Immature natural killer cell (primary cell): ENCODE results near the gene TECR. TPM values are rescaled to one million over a fixed set of nuclear protein-coding genes. Genes with fewer than 3 reads are reported as not detected.
A peak's percentile ranks its signal among the peaks of the same experiment; 100 is the strongest.
"Not testable (repeated sequence)": the region's sequence is repeated elsewhere in the genome, so short reads cannot be mapped to it uniquely, and the experiment has no call there.

Experiments used
- DNase-seq, 3 donors: peaks; one replicate each; pipeline ENCODE4 v3.0.0; 2022; ENCODE audit warnings: mixed read lengths in 1 of 3
- H3K27ac Mint-ChIP-seq, 6 donors: one replicate each; pipeline ENCODE4 v1.8.0; 2020; ENCODE audit warnings: mixed read lengths in 6 of 6, mild to moderate bottlenecking in 5 of 6, inconsistent platforms in 4 of 6, moderate library complexity in 3 of 6
- H3K27me3 Mint-ChIP-seq, 3 donors: one replicate each; pipeline ENCODE4 v1.8.0; 2020 to 2021; ENCODE audit warnings: low read depth in 3 of 3, mild to moderate bottlenecking in 3 of 3, mixed read lengths in 3 of 3, moderate library complexity in 3 of 3, inconsistent platforms in 1 of 3
- H3K36me3 Mint-ChIP-seq, 3 donors: one replicate each; pipeline ENCODE4 v1.8.0; 2020; ENCODE audit warnings: mixed read lengths in 3 of 3, inconsistent platforms in 2 of 3, mild to moderate bottlenecking in 2 of 3
- H3K4me1 Mint-ChIP-seq, 2 donors: one replicate each; pipeline ENCODE4 v1.8.0; 2020; ENCODE audit warnings: inconsistent platforms in 2 of 2, mild to moderate bottlenecking in 2 of 2, mixed read lengths in 2 of 2, moderate library complexity in 1 of 2
- H3K4me3 Mint-ChIP-seq, 5 donors: one replicate each; pipeline ENCODE4 v1.8.0; 2020; ENCODE audit warnings: mild to moderate bottlenecking in 5 of 5, mixed read lengths in 5 of 5, inconsistent platforms in 3 of 5, moderate library complexity in 3 of 5
- H3K9me3 Mint-ChIP-seq, 6 donors: one replicate each; pipeline ENCODE4 v1.8.0; 2020; ENCODE audit warnings: mild to moderate bottlenecking in 6 of 6, mixed read lengths in 6 of 6, inconsistent platforms in 4 of 6, moderate library complexity in 3 of 6
- polyA plus RNA-seq, 3 donors: library from polyadenylated mRNA; unstranded; fragments of 300-500 nt; fragmentation: Illumina TruSeq; gene quantifications; one replicate each; pipeline ENCODE4 v1.2.3, GENCODE V29; 2021

The TECR gene
- polyA plus RNA-seq, 3 donors from 2014 or later: 203 to 317 (median 289) TPM

DNA sequence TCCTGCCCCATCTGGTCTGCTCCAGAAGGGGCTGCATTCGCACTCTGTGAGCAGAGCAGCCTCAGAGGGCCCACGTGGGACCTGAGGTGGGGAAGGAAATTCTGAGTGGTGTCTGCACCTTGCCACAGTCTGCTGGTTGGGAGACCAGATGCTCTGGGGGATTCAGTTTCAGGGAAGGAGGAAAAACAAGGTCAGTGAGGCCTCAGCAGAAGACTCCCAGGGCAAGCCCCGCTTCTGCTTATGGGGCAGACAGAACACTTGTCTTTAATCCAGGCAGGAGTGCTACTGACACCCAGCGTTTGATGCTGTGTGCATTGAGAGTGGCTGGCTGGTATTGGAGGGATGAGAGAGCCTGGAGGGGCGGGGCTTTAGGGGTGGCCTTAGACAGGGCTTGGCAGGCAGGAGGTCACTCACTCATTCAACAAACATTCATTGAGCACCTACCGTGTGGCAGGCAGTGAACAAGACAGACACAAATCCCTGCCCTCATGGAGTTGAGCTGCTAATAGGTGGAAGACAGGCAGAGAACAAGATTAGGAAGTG is 48.6 kb downstream of the TECR start:
- H3K9me3 Mint-ChIP-seq: no peaks in the 10 kb centered on the region
- DNase-seq: no peak
- no peak overlapping the region for H3K27ac Mint-ChIP-seq
- peaks cover 5 to 7% of the 10 kb centered on the region in 2 donors for H3K4me1 Mint-ChIP-seq
- no peaks in the 10 kb centered on the region for H3K36me3 Mint-ChIP-seq
- H3K27me3 Mint-ChIP-seq: no peaks in the 10 kb centered on the region
- no peak overlapping the region for H3K4me3 Mint-ChIP-seq

DNA sequence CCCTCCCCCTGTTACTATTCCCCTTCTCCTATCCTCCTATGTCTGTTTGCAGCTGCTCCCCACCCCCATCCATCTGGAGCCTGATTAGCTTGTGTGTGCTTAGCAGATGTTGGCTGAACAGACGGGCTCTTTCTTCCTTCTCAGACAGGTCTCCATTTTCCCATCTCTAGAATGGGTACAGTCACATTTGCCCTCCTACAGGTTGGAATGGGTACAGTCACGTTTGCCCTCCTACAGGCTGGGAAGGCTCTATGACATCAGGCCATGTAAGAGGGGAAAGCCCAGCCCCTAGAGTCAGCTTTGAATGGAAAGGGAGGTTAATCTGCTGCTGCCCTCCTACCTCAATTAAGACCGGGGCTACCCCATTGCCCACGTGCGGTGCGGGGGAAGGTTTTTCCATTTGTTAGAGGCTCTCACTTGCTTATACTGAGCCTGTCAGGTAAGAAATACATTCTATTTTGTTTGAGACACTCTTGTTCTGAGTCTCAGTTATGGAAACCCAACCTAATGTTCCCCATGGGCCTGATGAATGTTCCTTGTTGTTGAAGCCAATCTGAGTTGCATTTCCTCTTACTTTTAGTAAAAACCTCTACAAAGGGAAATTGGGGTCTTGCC is 51.3 kb downstream of the TECR start:
- Mint-ChIP-seq H3K27ac (no peak overlapping the region), H3K9me3 (peaks cover 0 to 2% (median 0%) of the 10 kb centered on the region in 6 donors), H3K4me1 (no peaks in the 10 kb centered on the region), H3K27me3 (peaks cover 0 to 2% (median 0%) of the 10 kb centered on the region in 3 donors), H3K4me3 (no peak overlapping the region), H3K36me3 (no peaks in the 10 kb centered on the region)
- DNase-seq: no peak

- peak within 1 kb of the TSS in 1 of 6 donors; percentile 46 for H3K27ac Mint-ChIP-seq
- H3K4me1 Mint-ChIP-seq: no peaks in the 10 kb centered on the region
- H3K36me3 Mint-ChIP-seq: no peaks in the 10 kb centered on the region
- peaks cover 0 to 2% (median 0%) of the 10 kb centered on the region in 6 donors for H3K9me3 Mint-ChIP-seq
- no peak for DNase-seq
- H3K4me3 Mint-ChIP-seq: no peak within 1 kb of the TSS
- H3K27me3 Mint-ChIP-seq: peaks cover 0 to 2% (median 0%) of the 10 kb centered on the region in 3 donors
Observed at GRCh38 chr19:14582894-14583340, 53.5 kb downstream of the TECR start, which contains the start of gene CLEC17A. Gene CLEC17A, plus strand, starts transcription at chr19:14583084. Its CDS starts 77 bp downstream, at chr19:14583161.

GRCh38 chr19:14584372-14584771 is 55.0 kb downstream of the TECR start:
- not testable (repeated sequence) for H3K4me1 Mint-ChIP-seq, H3K27ac Mint-ChIP-seq, H3K9me3 Mint-ChIP-seq, H3K36me3 Mint-ChIP-seq, H3K4me3 Mint-ChIP-seq, DNase-seq, H3K27me3 Mint-ChIP-seq

DNA sequence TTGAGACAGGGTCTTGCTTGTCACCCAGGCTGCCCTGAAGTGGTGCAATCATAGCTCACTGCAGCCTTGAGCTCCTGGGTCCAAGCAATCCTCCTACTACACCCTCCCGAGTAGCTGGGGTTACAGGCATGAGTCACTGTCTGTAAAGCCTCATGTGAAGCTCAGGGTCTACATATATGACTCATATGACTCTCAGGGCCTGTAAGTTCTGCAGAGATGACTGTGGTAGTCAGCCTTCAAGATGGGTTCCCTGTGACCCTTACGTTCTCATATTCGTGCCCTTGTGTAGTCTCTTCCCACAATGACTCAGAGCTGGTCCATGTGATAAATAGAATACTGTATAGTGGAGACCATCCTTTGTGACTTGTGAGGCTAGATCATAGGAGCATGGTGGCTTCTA is 55.8 kb downstream of the TECR start:
- not testable (repeated sequence) for H3K36me3 Mint-ChIP-seq, DNase-seq, H3K27ac Mint-ChIP-seq, H3K27me3 Mint-ChIP-seq, H3K4me1 Mint-ChIP-seq, H3K4me3 Mint-ChIP-seq, H3K9me3 Mint-ChIP-seq

- not testable (repeated sequence) for H3K27ac Mint-ChIP-seq, H3K4me3 Mint-ChIP-seq, H3K9me3 Mint-ChIP-seq, DNase-seq, H3K27me3 Mint-ChIP-seq, H3K4me1 Mint-ChIP-seq, H3K36me3 Mint-ChIP-seq
Observed at GRCh38 chr19:14589433-14589832, 60.0 kb downstream of the TECR start.

DNA sequence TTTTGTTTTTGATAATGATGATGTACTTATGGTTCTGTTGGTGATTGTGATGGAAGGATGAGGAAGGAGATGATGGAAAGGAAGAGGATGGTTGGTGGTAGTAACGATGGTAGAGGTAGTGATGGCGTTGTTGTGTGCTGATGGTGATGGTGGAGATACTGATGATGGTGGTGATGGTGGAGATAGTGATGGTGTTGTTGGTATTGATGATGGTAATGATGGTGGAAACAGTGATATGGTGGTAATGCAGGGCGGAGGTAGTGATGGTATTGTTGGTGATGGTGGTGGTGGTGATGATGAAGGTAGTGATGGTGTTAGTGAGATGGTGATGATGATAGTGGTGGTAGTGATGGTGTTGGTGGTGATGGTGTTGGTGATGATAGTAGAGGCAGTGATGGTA is 66.2 kb downstream of the TECR start:
- Mint-ChIP-seq H3K36me3 (peaks cover 0 to 4% (median 0%) of the 10 kb centered on the region in 3 donors), H3K27me3 (peaks cover 3 to 14% (median 3%) of the 10 kb centered on the region in 3 donors), H3K4me1 (peaks cover 0 to 6% of the 10 kb centered on the region in 2 donors), H3K9me3 (peaks cover 0 to 6% (median 2%) of the 10 kb centered on the region in 6 donors), H3K27ac (peak overlapping the region in 1 of 6 donors; percentile 3), H3K4me3 (no peak overlapping the region)
- DNase-seq: no peak

DNA sequence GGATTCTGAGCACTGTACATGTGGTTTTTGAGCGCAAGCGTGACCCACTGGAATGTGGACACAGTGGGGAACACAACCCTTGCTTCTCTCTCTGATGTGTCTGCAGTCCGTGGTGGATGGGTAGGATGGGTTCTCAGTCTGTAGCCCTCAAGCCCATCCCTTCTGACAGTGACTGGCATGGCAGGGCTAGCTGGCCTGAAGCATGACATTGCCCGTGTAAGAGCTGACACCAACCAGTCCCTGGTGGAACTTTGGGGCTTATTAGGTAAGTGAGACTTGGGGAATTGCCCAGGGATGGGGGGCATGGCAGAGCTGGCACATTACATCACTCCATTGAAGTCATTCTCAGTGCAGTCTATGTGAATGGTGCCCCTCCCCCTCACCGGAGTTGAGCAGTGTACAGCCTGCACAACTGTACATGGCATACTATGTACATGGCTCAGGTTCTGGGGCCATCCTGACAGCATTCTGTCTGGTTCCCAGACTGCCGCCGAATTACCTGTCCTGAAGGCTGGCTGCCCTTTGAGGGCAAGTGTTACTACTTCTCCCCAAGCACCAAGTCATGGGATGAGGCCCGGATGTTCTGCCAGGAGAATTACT is 70.3 kb downstream of the TECR start:
- H3K4me1 Mint-ChIP-seq: peaks cover 0 to 6% of the 10 kb centered on the region in 2 donors
- H3K27me3 Mint-ChIP-seq: peaks cover 0 to 7% (median 1%) of the 10 kb centered on the region in 3 donors
- H3K36me3 Mint-ChIP-seq: peaks cover 0 to 4% (median 0%) of the 10 kb centered on the region in 3 donors
- no peak overlapping the region for H3K4me3 Mint-ChIP-seq
- no peak overlapping the region for H3K27ac Mint-ChIP-seq
- no peak for DNase-seq
- H3K9me3 Mint-ChIP-seq: peaks cover 0 to 7% (median 2%) of the 10 kb centered on the region in 6 donors

DNA sequence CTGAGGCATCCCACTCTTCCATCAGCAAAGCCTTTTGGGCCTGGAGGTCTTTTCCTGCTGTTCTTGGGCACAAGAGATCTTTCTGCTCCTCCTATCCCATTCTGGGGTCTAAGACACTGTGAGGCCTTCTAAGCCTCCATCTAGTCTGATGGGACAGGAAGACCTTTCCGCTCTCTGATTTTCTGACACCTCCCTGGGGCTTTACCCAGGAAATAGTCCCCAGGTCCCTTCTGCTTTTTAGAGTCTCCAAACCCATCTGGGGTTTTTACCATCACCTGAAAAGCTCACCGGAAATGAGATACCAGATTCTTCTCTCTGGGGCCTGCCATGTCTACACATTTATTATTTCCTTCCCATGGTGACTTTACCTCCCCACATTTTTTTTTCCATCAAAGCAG is 74.6 kb downstream of the TECR start:
- Mint-ChIP-seq H3K4me3 (no peak overlapping the region), H3K4me1 (no peaks in the 10 kb centered on the region), H3K27me3 (peaks cover 0 to 3% (median 0%) of the 10 kb centered on the region in 3 donors), H3K9me3 (peaks cover 0 to 2% (median 0%) of the 10 kb centered on the region in 6 donors), H3K27ac (no peak overlapping the region), H3K36me3 (no peaks in the 10 kb centered on the region)
- no peak for DNase-seq

GRCh38 chr19:14606627-14607026 is 77.2 kb downstream of the TECR start:
- no peak overlapping the region for H3K4me3 Mint-ChIP-seq

DNA sequence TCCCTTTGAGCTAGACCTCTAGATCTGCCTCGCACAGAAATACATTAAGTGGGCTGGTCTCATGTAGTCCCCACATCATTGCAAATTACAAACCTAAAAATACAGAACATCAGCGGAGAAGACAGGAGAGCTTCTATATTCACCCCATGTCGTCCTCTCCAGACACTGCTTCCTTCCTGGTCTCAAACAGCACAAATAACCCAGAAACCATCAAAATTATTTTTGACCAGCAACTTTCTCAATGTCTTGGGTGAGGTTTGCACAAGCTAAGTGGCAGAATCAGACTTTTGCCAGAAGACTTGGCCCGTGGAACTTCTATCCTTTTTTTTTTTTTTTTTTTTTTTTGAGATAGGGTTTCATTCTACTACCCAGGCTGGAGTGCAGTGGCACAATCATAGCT is 81.7 kb downstream of the TECR start:
- Mint-ChIP-seq H3K4me1 (no peaks in the 10 kb centered on the region), H3K27me3 (peaks cover 0 to 3% (median 2%) of the 10 kb centered on the region in 3 donors), H3K36me3 (no peaks in the 10 kb centered on the region), H3K4me3 (no peak overlapping the region), H3K27ac (no peak overlapping the region), H3K9me3 (no peaks in the 10 kb centered on the region)
- DNase-seq: no peak

More at GRCh38 chr19:14606627-14607026, 77.2 kb downstream of the TECR start:
- no peak for DNase-seq
- H3K27ac Mint-ChIP-seq: no peak overlapping the region
- peaks cover 0 to 2% (median 0%) of the 10 kb centered on the region in 6 donors for H3K9me3 Mint-ChIP-seq
- no peaks in the 10 kb centered on the region for H3K36me3 Mint-ChIP-seq
- H3K27me3 Mint-ChIP-seq: peaks cover 0 to 3% (median 2%) of the 10 kb centered on the region in 3 donors
- no peaks in the 10 kb centered on the region for H3K4me1 Mint-ChIP-seq

GRCh38 chr19:14612242-14612641 is 82.8 kb downstream of the TECR start:
- H3K27ac Mint-ChIP-seq: peak overlapping the region in 1 of 6 donors; percentile 28
- H3K36me3 Mint-ChIP-seq, H3K27me3 Mint-ChIP-seq, DNase-seq, H3K9me3 Mint-ChIP-seq, H3K4me1 Mint-ChIP-seq, H3K4me3 Mint-ChIP-seq: not testable (repeated sequence)

- DNase-seq: no peak
- H3K27me3 Mint-ChIP-seq: peaks cover 0 to 4% (median 2%) of the 10 kb centered on the region in 3 donors
- peaks cover 0 to 3% (median 0%) of the 10 kb centered on the region in 6 donors for H3K9me3 Mint-ChIP-seq
- H3K36me3 Mint-ChIP-seq: no peaks in the 10 kb centered on the region
- H3K4me3 Mint-ChIP-seq: no peak overlapping the region
- H3K27ac Mint-ChIP-seq: no peak overlapping the region
- H3K4me1 Mint-ChIP-seq: no peaks in the 10 kb centered on the region
Observed at GRCh38 chr19:14612657-14613056, 83.3 kb downstream of the TECR start.

DNA sequence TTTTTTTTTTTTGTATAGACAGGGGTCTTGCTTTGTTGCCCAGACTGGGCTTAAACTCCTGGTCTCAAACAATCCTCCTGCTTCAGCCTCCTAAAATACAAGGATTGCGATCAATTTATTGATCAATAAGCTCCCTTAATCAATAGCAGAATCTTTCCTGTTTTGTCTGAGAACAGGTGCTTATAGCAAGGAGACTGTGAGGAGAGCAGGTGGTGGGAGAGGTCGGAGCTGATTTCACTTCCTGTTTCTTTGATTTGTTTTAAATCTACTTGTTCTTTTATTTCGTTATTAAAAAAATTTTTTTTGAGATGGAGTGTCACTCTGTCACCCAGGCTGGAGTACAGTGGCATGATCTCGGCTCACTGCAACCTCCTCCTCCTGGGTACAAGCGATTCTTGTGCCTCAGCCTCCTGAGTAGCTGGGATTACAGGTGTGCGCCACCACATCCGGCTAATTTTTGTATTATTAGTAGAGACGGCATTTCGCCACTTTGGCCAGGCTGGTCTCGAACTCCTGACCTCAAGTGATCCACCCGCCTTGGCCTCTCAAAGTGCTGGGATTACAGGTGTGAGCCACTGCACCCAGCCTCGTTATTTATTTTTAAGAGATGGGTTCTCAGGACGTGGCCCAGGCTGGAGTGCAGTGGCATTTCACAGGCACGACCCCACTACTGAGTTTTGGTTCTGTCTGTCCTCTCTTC is 84.2 kb downstream of the TECR start:
- DNase-seq, H3K9me3 Mint-ChIP-seq, H3K36me3 Mint-ChIP-seq, H3K4me3 Mint-ChIP-seq, H3K4me1 Mint-ChIP-seq, H3K27ac Mint-ChIP-seq, H3K27me3 Mint-ChIP-seq: not testable (repeated sequence)
